H1 (cell line): ENCODE results near the gene LDLR. TPM values are rescaled to one million over a fixed set of nuclear protein-coding genes. Genes with fewer than 3 reads are reported as not detected.
A peak's percentile ranks its signal among the peaks of the same experiment; 100 is the strongest.
"Not testable (repeated sequence)": the region's sequence is repeated elsewhere in the genome, so short reads cannot be mapped to it uniquely, and the experiment has no call there.

ENCODE experiments used
- CTCF ChIA-PET: fragments of 300-600 bp; sonication (Branson Sonifier 250); formaldehyde crosslinking; loops from one replicate; lab custom pipeline; 2021; ENCODE audit not compliant: partially characterized antibody; lab: Charles Lee
- POLR2A ChIA-PET: fragments of 300-600 bp; sonication (Branson Sonifier 250); formaldehyde crosslinking; loops from one replicate; lab custom pipeline; 2021; ENCODE audit warnings: inconsistent platforms; ENCODE audit not compliant: partially characterized antibody; lab: Charles Lee
- DNase-seq, 2 experiments: peaks; one replicate each; pipeline versions ENCODE4 v3.0.0 to v3.0.0-alpha.2; 2010 to 2022; ENCODE audit warnings: low spot score in 2 of 2, low read depth in 1 of 2, mixed read lengths in 1 of 2
- FAIRE-seq: peaks from 2 replicates; lab custom pipeline; 2011; peaks lifted over from hg19 to GRCh38; lab: Jason Lieb, UNC
- H2AFZ ChIP-seq: 2 replicates; pipeline ENCODE4 v1.8.1; 2012; ENCODE audit warnings: low read length, inconsistent platforms
- H2AK5ac ChIP-seq: 2 replicates; pipeline ENCODE4 v1.6.1; 2013; ENCODE audit warnings: low read depth, low read length
- H2BK120ac ChIP-seq: replicated peaks from 2 replicates; pipeline ENCODE3; 2013; ENCODE audit warnings: low read depth, low read length, inconsistent platforms
- H2BK12ac ChIP-seq: 2 replicates; pipeline ENCODE4 v1.6.1; 2013; ENCODE audit warnings: low read depth, low read length
- H2BK15ac ChIP-seq: 2 replicates; pipeline ENCODE4 v1.6.1; 2013; ENCODE audit warnings: low read length
- H2BK20ac ChIP-seq: 2 replicates; pipeline ENCODE4 v1.6.1; 2013; ENCODE audit warnings: low read length
- H2BK5ac ChIP-seq: 2 replicates; pipeline ENCODE4 v1.6.1; 2013; ENCODE audit warnings: low read depth, low read length
- H3K14ac ChIP-seq: 2 replicates; pipeline ENCODE4 v1.6.1; 2013; ENCODE audit warnings: inconsistent platforms; ENCODE audit not compliant: insufficient read length
- H3K18ac ChIP-seq: 2 replicates; pipeline ENCODE4 v1.6.1; 2013; ENCODE audit warnings: low read length; ENCODE audit errors: extremely low read depth
- H3K23ac ChIP-seq: 2 replicates; pipeline ENCODE4 v1.6.1; 2013; ENCODE audit warnings: inconsistent platforms; ENCODE audit not compliant: insufficient read length
- H3K23me2 ChIP-seq: 2 replicates; pipeline ENCODE4 v1.6.1; 2013; ENCODE audit warnings: low read depth, low read length
- H3K27ac ChIP-seq: 2 replicates; pipeline ENCODE4 v1.6.1; 2011; ENCODE audit warnings: low read depth, low read length, inconsistent platforms
- H3K27me3 ChIP-seq, 4 experiments: replicated peaks in 1 of 4; 1 replicate in 1 of 4; 2 replicates in 3 of 4; pipeline versions ENCODE4 v1.6.1 to v1.8.1; 2011 to 2013; ENCODE audit warnings: low read length in 3 of 4, mild to moderate bottlenecking in 3 of 4, inconsistent platforms in 2 of 4, mixed read lengths in 2 of 4, moderate library complexity in 1 of 4; ENCODE audit not compliant: control insufficient read depth in 3 of 4, insufficient read depth in 3 of 4; ENCODE audit errors: extremely low read depth in 1 of 4
- H3K36me3 ChIP-seq, 4 experiments: 2 replicates each; pipeline versions ENCODE4 v1.6.1 to v1.8.1; 2011 to 2013; ENCODE audit warnings: mild to moderate bottlenecking in 4 of 4, low read length in 3 of 4, moderate library complexity in 2 of 4, control low read depth in 1 of 4, inconsistent platforms in 1 of 4; ENCODE audit not compliant: insufficient read depth in 4 of 4, control insufficient read depth in 2 of 4
- H3K4ac ChIP-seq: replicated peaks from 2 replicates; pipeline ENCODE3; 2013; ENCODE audit warnings: low read length, low read depth, mixed read lengths, inconsistent platforms; ENCODE audit not compliant: insufficient read length
- H3K4me1 ChIP-seq, 4 experiments: replicated peaks in 1 of 4; 1 replicate in 1 of 4; 2 replicates in 3 of 4; pipeline versions ENCODE4 v1.6.1 to v1.8.1; 2011 to 2013; ENCODE audit warnings: low read length in 3 of 4, inconsistent platforms in 2 of 4, mixed read lengths in 1 of 4; ENCODE audit not compliant: insufficient read depth in 4 of 4, control insufficient read depth in 3 of 4
- H3K4me2 ChIP-seq, 2 experiments: 2 replicates each; pipeline versions ENCODE4 v1.6.1 to v1.8.1; 2011 to 2013; ENCODE audit warnings: low read depth in 2 of 2, low read length in 2 of 2, control low read depth in 1 of 2, inconsistent platforms in 1 of 2, mild to moderate bottlenecking in 1 of 2; ENCODE audit not compliant: insufficient read depth in 1 of 2
- H3K4me3 ChIP-seq, 4 experiments: fragments of 200-600, 300-600 bp in 1 of 4; sonication (generic), shearing (Covaris generic), sonication (Bioruptor Twin) in 1 of 4; 2 replicates each; pipeline versions ENCODE4 v1.5.1 to v1.8.1; 2011 to 2016; ENCODE audit warnings: low read length in 4 of 4, low read depth in 3 of 4, control low read depth in 2 of 4, inconsistent platforms in 2 of 4, mild to moderate bottlenecking in 2 of 4, mixed read lengths in 1 of 4, moderate library complexity in 1 of 4; ENCODE audit not compliant: insufficient read depth in 2 of 4; ENCODE audit errors: extremely low read depth in 1 of 4
- H3K56ac ChIP-seq: replicated peaks from 2 replicates; pipeline ENCODE3; 2013; ENCODE audit warnings: low read depth, mild to moderate bottlenecking, mixed read lengths, low read length, inconsistent platforms; ENCODE audit not compliant: insufficient read length
- H3K79me1 ChIP-seq: 2 replicates; pipeline ENCODE4 v1.6.1; 2013; ENCODE audit warnings: low read depth, low read length, control low read depth
- H3K79me2 ChIP-seq, 2 experiments: 2 replicates each; pipeline versions ENCODE4 v1.6.1 to v1.8.1; 2012 to 2013; ENCODE audit warnings: low read length in 2 of 2, mild to moderate bottlenecking in 2 of 2, inconsistent platforms in 1 of 2; ENCODE audit not compliant: insufficient read depth in 2 of 2, control insufficient read depth in 1 of 2
- H3K9ac ChIP-seq, 4 experiments: replicated peaks in 1 of 4; 1 replicate in 1 of 4; 2 replicates in 3 of 4; pipeline versions ENCODE4 v1.6.1 to v1.8.1; 2011 to 2013; ENCODE audit warnings: low read depth in 3 of 4, low read length in 3 of 4, control low read depth in 2 of 4, mild to moderate bottlenecking in 2 of 4, moderate library complexity in 2 of 4, inconsistent platforms in 1 of 4; ENCODE audit errors: extremely low read depth in 1 of 4
- H3K9me3 ChIP-seq, 2 experiments: 2 replicates each; pipeline versions ENCODE4 v1.6.1 to v1.8.1; 2012 to 2013; ENCODE audit warnings: mild to moderate bottlenecking in 2 of 2, moderate library complexity in 2 of 2, control low read depth in 1 of 2, inconsistent platforms in 1 of 2, low read depth in 1 of 2, low read length in 1 of 2, mixed read lengths in 1 of 2; ENCODE audit not compliant: insufficient read depth in 2 of 2
- H4K20me1 ChIP-seq, 2 experiments: replicated peaks in 1 of 2; 2 replicates each; pipeline versions ENCODE3 to v1.8.1; 2011 to 2013; ENCODE audit warnings: inconsistent platforms in 2 of 2, low read length in 2 of 2, mild to moderate bottlenecking in 1 of 2; ENCODE audit not compliant: insufficient read depth in 2 of 2, control insufficient read depth in 1 of 2
- H4K5ac ChIP-seq: 2 replicates; pipeline ENCODE4 v1.6.1; 2013; ENCODE audit warnings: low read length, low read depth, mixed read lengths, inconsistent platforms; ENCODE audit not compliant: insufficient read length
- H4K8ac ChIP-seq: 2 replicates; pipeline ENCODE4 v1.8.0; 2013; ENCODE audit warnings: mild to moderate bottlenecking, moderate library complexity, low read length, inconsistent platforms; ENCODE audit not compliant: insufficient read depth; ENCODE audit errors: extremely low read depth
- H4K91ac ChIP-seq: replicated peaks from 2 replicates; pipeline ENCODE3; 2013; ENCODE audit warnings: low read length, mixed read lengths, inconsistent platforms; ENCODE audit not compliant: insufficient read length
- ASH2L ChIP-seq: fragments of 200-600, 300-600 bp; sonication (generic); IDR thresholded peaks from one replicate; pipeline ENCODE4 v1.7.1; 2017; ENCODE audit warnings: low read length
- BRCA1 ChIP-seq: IDR thresholded peaks from 2 replicates; pipeline ENCODE4 v1.6.1; 2012; ENCODE audit warnings: low read depth, low read length, improper control_type of control experiment
- EZH2 ChIP-seq: fragments of 200-600 bp; sonication (generic); IDR thresholded peaks from 2 replicates; pipeline ENCODE4 v1.7.1; 2012; ENCODE audit warnings: low read depth, mild to moderate bottlenecking, moderate library complexity, low read length, inconsistent platforms; ENCODE audit not compliant: severe bottlenecking
- GABPA ChIP-seq: IDR thresholded peaks from 2 replicates; pipeline ENCODE4 v1.6.1; 2011; ENCODE audit warnings: mild to moderate bottlenecking, low read length, moderate library complexity, borderline replicate concordance; ENCODE audit not compliant: insufficient read depth
- JUND ChIP-seq: IDR thresholded peaks from 2 replicates; pipeline ENCODE4 v1.6.1; 2011; ENCODE audit warnings: mild to moderate bottlenecking, improper control_type of control experiment, low read length
- KDM4A ChIP-seq: IDR thresholded peaks from one replicate; pipeline ENCODE4 v1.7.1; 2012; ENCODE audit warnings: low read depth, mild to moderate bottlenecking, moderate library complexity, low read length, inconsistent platforms; ENCODE audit not compliant: severe bottlenecking
- MAFK ChIP-seq: IDR thresholded peaks from 2 replicates; pipeline ENCODE4 v1.6.1; 2012; ENCODE audit warnings: low read depth, mild to moderate bottlenecking, improper control_type of control experiment, low read length
- POU5F1 ChIP-seq: IDR thresholded peaks from 2 replicates; pipeline ENCODE4 v1.6.1; 2011; ENCODE audit warnings: low read depth, mild to moderate bottlenecking, low read length, moderate library complexity
- RNF2 ChIP-seq: fragments of 200-900, 300-1000 bp; sonication (generic); IDR thresholded peaks from 2 replicates; pipeline ENCODE4 v1.7.1; 2016; ENCODE audit warnings: borderline replicate concordance, low read depth, mild to moderate bottlenecking, antibody characterized with exemption, low read length; ENCODE audit not compliant: poor library complexity, severe bottlenecking; ENCODE audit errors: missing control alignments
- SIX5 ChIP-seq: IDR thresholded peaks from 2 replicates; pipeline ENCODE4 v1.6.1; 2011; ENCODE audit warnings: mild to moderate bottlenecking, low read depth, low read length
- WGBS, 2 experiments: shearing (Covaris generic) in 1 of 2; methylation state at CpG; one replicate each; pipeline versions ENCODE4 v1.1.6 to v1.1.7; 2013 to 2015; ENCODE audit warnings: low lambda C conversion rate in 2 of 2, mixed read lengths in 2 of 2, inconsistent platforms in 1 of 2, low coverage in 1 of 2, missing lambda C conversion rate in 1 of 2; ENCODE audit not compliant: insufficient replicate concordance in 2 of 2, insufficient coverage in 1 of 2, insufficient read length in 1 of 2; ENCODE audit errors: extremely low coverage in 1 of 2, missing lambda C conversion rate in 1 of 2; 5-methylcytosine and 5-hydroxymethylcytosine counted together
- polyA plus RNA-seq, 7 experiments: library from polyadenylated mRNA; depleted of rRNA in 3 of 7; stranded (reverse) in 5 of 7; unstranded in 2 of 7; fragments of >200 nt in 5 of 7; fragments of 200-250 nt in 2 of 7; gene quantifications; 1 replicate in 5 of 7; 2 replicates in 1 of 7; 4 replicates in 1 of 7; pipeline versions ENCODE4 v1.2.1 to v1.2.3, GENCODE V29; 2011 to 2013; ENCODE audit warnings: missing spikeins in 2 of 7, mixed read lengths in 2 of 7
- total RNA-seq: library from RNA; stranded (reverse); fragmentation: NEBNext Ultra II Directional; extraction: Animal tissue kit (Norgen Biotek cat#: 25700); gene quantifications from 2 replicates; pipeline ENCODE4 v1.2.1, GENCODE V29; 2021
- TF ChIP-seq, protein P1 (sequence below): IDR thresholded peaks from 2 replicates; pipeline ENCODE4 v1.6.1; 2011; ENCODE audit warnings: low read depth, mild to moderate bottlenecking, low read length; ENCODE audit not compliant: insufficient read depth

Gene LDLR
- total and polyA plus RNA-seq, 2 of the 8 experiments (the other 6 are each of a cell fraction or from before 2014, with no cell fraction given), result 70.1 to 118 TPM

- TF ChIP-seq EZH2, result no peak
- TF ChIP-seq JUND, result no peak
- TF ChIP-seq KDM4A, result no peak
- no peak for TF ChIP-seq MAFK
- no peak for TF ChIP-seq ASH2L
- TF ChIP-seq RNF2, result no peak
- no peak for TF ChIP-seq SIX5
- no peak for TF ChIP-seq GABPA
- no peak for TF ChIP-seq BRCA1
- TF ChIP-seq POU5F1, result no peak
- TF ChIP-seq, protein P1, sequence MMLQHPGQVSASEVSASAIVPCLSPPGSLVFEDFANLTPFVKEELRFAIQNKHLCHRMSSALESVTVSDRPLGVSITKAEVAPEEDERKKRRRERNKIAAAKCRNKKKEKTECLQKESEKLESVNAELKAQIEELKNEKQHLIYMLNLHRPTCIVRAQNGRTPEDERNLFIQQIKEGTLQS, result no peak
- TF ChIP-seq, all 59 proteins: peak for 0
Observed at GRCh38 chr19:11073568-11073967, 15.7 kb upstream of the LDLR start (continued).

DNA sequence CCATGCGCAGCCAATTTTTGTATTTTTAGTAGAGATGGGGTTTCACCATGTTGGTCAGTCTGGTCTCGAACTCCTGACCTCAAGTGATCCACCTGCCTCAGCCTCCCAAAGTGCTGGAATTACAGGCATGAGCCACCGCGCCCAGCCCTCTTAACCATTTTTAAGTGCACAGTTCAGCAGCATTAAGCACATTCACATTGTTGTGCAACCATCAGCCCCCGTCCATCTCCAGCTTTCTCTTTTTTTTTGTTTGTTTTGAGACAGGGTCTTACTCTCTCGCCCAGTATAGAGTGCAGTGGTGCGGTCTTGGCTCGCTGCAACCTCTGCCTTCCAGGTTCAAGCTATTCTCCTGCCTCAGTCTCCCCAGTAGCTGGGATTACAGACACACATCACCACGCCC, 12.5 kb upstream of the LDLR start:
- H2BK15ac ChIP-seq, H3K4me3 ChIP-seq, CTCF ChIA-PET, H3K27me3 ChIP-seq, H2BK5ac ChIP-seq, DNase-seq, H3K79me2 ChIP-seq, H3K4me1 ChIP-seq, H2AFZ ChIP-seq, H2AK5ac ChIP-seq, H2BK12ac ChIP-seq, H3K4ac ChIP-seq, H3K23ac ChIP-seq, H2BK120ac ChIP-seq, H3K27ac ChIP-seq, H4K5ac ChIP-seq, H3K4me2 ChIP-seq, H3K9ac ChIP-seq, H4K91ac ChIP-seq, H4K20me1 ChIP-seq, H3K79me1 ChIP-seq, H3K56ac ChIP-seq, H3K18ac ChIP-seq, H3K14ac ChIP-seq, H3K23me2 ChIP-seq, H4K8ac ChIP-seq, FAIRE-seq, H3K36me3 ChIP-seq, H3K9me3 ChIP-seq: not testable (repeated sequence)
- 90% methylated on average over 9 of the region's 9 CpGs; no CpG with 5 or more reads in 1 of the 2 experiments for WGBS, 2 experiments
- POLR2A ChIA-PET, result interaction anchor here (1.5 to 2.3 kb wide), 2 partner anchors 12 to 14 kb away, joined by 4 to 12 read pairs; partner anchors contain the start of gene LDLR
- 0 out of 2 replicates have a peak overlapping the region, but pooled peaks have one; percentile 6 for H2BK20ac ChIP-seq
